ENCODE measurements around the gene CAPRIN1.

GRCh38 chr11:34028425-34028824 is 23.1 kb upstream of the CAPRIN1 start:
- TF ChIP-seq CTCF (IDR thresholded peaks at IDR 0.05): no peak
- TF ChIP-seq EP300 (IDR thresholded peaks at IDR 0.05; ENCODE audit: borderline replicate concordance in 1 of 2, low read depth in 1 of 2, low read length in 1 of 2): no peak
